ENCODE data around the gene ROBO1.

DNA sequence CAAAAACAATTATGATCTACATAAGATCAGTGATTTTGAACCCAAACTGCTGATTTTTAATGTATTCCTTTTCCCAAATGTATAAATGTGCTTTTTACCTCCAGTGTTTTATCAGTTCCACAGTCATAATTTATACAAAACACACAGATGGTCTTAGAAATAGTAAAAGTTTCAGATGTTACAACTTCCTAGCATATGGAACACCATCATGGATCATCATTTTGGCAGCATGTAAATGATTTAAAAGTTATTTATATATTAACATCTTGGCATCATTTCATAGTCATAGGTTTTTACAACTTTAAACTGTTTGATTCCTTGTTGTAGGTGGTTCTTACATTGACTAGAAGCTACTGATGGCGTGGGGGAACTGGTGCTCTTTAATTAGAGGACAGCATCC, 1025.3 kb downstream of the ROBO1 start:
- TF ChIP-seq EZH2 (IDR thresholded peaks at IDR 0.05; ENCODE audit: insufficient read depth, poor library complexity, severe bottlenecking) (no peak), EZH2phosphoT487 (IDR thresholded peaks at IDR 0.05; ENCODE audit: insufficient read depth, low read depth) (no peak)
